ENCODE measurements around the gene SLC16A11. TPM values are rescaled to one million over a fixed set of nuclear protein-coding genes. Genes with fewer than 3 reads are reported as not detected.

SLC16A11 gene
- total and polyA plus RNA-seq, 2 donors (not counting 1 experiment from before 2014, with no cell fraction given), result 10.0 to 31.9 TPM

DNA sequence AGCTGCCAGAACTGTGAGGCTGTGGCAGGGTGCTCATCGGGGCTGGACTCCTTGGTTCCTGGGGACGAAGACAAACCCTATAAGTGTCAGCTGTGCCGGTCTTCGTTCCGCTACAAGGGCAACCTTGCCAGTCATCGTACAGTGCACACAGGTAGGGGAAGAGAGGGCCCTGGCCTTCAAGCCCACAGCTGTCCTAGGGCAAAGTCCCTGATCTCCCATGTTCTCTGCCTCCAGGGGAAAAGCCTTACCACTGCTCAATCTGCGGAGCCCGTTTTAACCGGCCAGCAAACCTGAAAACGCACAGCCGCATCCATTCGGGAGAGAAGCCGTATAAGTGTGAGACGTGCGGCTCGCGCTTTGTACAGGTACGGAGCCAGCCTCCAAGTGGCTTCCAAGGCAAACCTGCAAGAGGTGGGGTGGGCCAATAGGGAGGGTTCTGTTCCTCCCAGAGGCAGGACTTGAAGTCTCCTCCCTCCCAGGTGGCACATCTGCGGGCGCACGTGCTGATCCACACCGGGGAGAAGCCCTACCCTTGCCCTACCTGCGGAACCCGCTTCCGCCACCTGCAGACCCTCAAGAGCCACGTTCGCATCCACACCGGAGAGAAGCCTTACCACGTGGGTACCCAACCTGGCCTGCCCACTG is 17.3 kb downstream of the SLC16A11 start:
- H3K9ac ChIP-seq (ENCODE audit: low read length), result no peak overlapping the region
- Mint-ChIP-seq H3K27ac (no peak overlapping the region), H3K4me3 (no peak overlapping the region), H3K4me1 (peaks cover 42% of the 10 kb centered on the region), H3K27me3 (no peaks in the 10 kb centered on the region), H3K9me3 (ENCODE audit: insufficient read depth) (no peaks in the 10 kb centered on the region)
- ChIA-PET POLR2A (interaction anchor here (0.6 kb wide), 1 partner anchor 227 kb away, joined by 7 read pairs; no protein-coding TSS in a partner anchor), CTCF (interaction anchor here (1.8 kb wide), 1 partner anchor 19 kb away, joined by 6 read pairs; no protein-coding TSS in a partner anchor)
- H3K4me2 ChIP-seq (replicated peaks; ENCODE audit: low read depth, low read length, poor library complexity, severe bottlenecking), result no peak overlapping the region
- peaks cover 0 to 17% (median 0%) of the 10 kb centered on the region in 3 donors for H3K9me3 ChIP-seq (ENCODE audit: control extremely low read depth in 1 of 3, control insufficient read depth in 2 of 3, insufficient read depth in 1 of 3, low read length in 2 of 3)
- no peak overlapping the region for H3K27ac ChIP-seq (ENCODE audit: low read length in 2 of 2)
- no peak for ATAC-seq (ENCODE audit: low read depth)
- no peaks in the 10 kb centered on the region for H4K20me1 ChIP-seq (ENCODE audit: control insufficient read depth, insufficient read depth, low read length, poor library complexity, severe bottlenecking)
- peaks cover 31 to 35% of the 10 kb centered on the region in 2 donors for H3K4me1 ChIP-seq (ENCODE audit: control insufficient read depth in 2 of 2, insufficient read depth in 2 of 2, low read length in 2 of 2)
- H3K4me3 ChIP-seq (ENCODE audit: control extremely low read depth in 1 of 5, extremely low read depth in 1 of 5, insufficient read depth in 1 of 5, low read depth in 2 of 5, low read length in 4 of 5), result no peak overlapping the region
- no peaks in the 10 kb centered on the region for H3K36me3 ChIP-seq (replicated peaks in 1 of 2; ENCODE audit: control extremely low read depth in 1 of 2, control insufficient read depth in 1 of 2, extremely low read depth in 1 of 2, insufficient read depth in 2 of 2, low read length in 1 of 2)
- no peaks in the 10 kb centered on the region for H3K27me3 ChIP-seq (replicated peaks in 1 of 4; ENCODE audit: control extremely low read depth in 1 of 4, control insufficient read depth in 3 of 4, insufficient read depth in 4 of 4, low read length in 3 of 4)
- H2AFZ ChIP-seq (ENCODE audit: insufficient read depth, low read depth, low read length, poor library complexity, severe bottlenecking), result no peak overlapping the region
- intact Hi-C loops (cut with micrococcal nuclease), result no loop called here
- DNase-seq, result no peak
- peaks cover 5% of the 10 kb centered on the region for H3K79me2 ChIP-seq (ENCODE audit: control insufficient read depth, insufficient read depth, low read length)
- 95% methylated on average over 28 of the region's 29 CpGs for WGBS (ENCODE audit: insufficient coverage)
- TF ChIP-seq, protein P1, sequence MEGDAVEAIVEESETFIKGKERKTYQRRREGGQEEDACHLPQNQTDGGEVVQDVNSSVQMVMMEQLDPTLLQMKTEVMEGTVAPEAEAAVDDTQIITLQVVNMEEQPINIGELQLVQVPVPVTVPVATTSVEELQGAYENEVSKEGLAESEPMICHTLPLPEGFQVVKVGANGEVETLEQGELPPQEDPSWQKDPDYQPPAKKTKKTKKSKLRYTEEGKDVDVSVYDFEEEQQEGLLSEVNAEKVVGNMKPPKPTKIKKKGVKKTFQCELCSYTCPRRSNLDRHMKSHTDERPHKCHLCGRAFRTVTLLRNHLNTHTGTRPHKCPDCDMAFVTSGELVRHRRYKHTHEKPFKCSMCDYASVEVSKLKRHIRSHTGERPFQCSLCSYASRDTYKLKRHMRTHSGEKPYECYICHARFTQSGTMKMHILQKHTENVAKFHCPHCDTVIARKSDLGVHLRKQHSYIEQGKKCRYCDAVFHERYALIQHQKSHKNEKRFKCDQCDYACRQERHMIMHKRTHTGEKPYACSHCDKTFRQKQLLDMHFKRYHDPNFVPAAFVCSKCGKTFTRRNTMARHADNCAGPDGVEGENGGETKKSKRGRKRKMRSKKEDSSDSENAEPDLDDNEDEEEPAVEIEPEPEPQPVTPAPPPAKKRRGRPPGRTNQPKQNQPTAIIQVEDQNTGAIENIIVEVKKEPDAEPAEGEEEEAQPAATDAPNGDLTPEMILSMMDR (IDR thresholded peaks at IDR 0.05), result no peak
- no peak for TF ChIP-seq EZH2 (IDR thresholded peaks at IDR 0.05; ENCODE audit: borderline replicate concordance, insufficient read depth, low read depth, low read length, poor library complexity, severe bottlenecking)

DNA sequence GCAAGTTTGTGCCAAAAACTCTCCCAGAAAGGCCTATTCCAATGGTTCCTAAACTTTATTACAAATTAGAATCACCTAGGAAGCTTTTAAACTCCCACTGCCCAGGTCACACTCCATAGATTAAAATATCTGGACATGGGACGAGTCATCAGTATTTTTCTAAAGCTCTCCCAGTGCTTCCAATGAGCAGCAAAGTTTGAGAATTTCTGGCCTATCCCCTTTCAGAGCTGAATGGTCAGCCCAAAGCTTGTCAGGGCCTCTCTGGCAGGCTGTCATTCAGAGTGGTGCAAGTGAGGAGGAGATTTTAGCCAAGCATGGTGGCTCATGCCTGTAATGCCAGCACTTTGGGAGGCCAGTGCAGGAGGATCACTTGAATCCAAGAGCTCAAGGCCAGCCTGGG is 18.6 kb downstream of the SLC16A11 start:
- H3K27ac Mint-ChIP-seq, result no peak overlapping the region
- CTCF ChIA-PET, result interaction anchor here (0.5 to 7.2 kb wide), 9 partner anchors 9 to 555 kb away, joined by 3 to 66 read pairs (median 4); partner anchors contain the start of gene SLC16A13
- no peak overlapping the region for H3K4me2 ChIP-seq (replicated peaks; ENCODE audit: low read depth, low read length, poor library complexity, severe bottlenecking)
- TF ChIP-seq, protein P1 (IDR thresholded peaks at IDR 0.05), result no peak
- TF ChIP-seq EZH2 (IDR thresholded peaks at IDR 0.05; ENCODE audit: borderline replicate concordance, insufficient read depth, low read depth, low read length, poor library complexity, severe bottlenecking), result no peak
- whole genome bisulfite sequencing (ENCODE audit: insufficient coverage), result 100% methylated on average over 1 of the region's 1 CpG
- no peaks in the 10 kb centered on the region for H3K27me3 Mint-ChIP-seq
- POLR2A ChIA-PET, result interaction anchor here (0.5 to 3.0 kb wide), 3 partner anchors 9 to 31 kb away, joined by 4 to 26 read pairs (median 6); partner anchors contain the start of gene SLC16A13
- no peaks in the 10 kb centered on the region for H4K20me1 ChIP-seq (ENCODE audit: control insufficient read depth, insufficient read depth, low read length, poor library complexity, severe bottlenecking)
- H3K4me3 ChIP-seq (ENCODE audit: control extremely low read depth in 1 of 5, extremely low read depth in 1 of 5, insufficient read depth in 1 of 5, low read depth in 2 of 5, low read length in 4 of 5), result no peak overlapping the region
- H3K4me1 ChIP-seq (ENCODE audit: control insufficient read depth in 2 of 2, insufficient read depth in 2 of 2, low read length in 2 of 2), result peaks cover 31 to 36% of the 10 kb centered on the region in 2 donors
- no peak overlapping the region for H3K9ac ChIP-seq (ENCODE audit: low read length)
- DNase-seq (no peak), ATAC-seq (ENCODE audit: low read depth) (no peak)
- peaks cover 0 to 17% (median 0%) of the 10 kb centered on the region in 3 donors for H3K9me3 ChIP-seq (ENCODE audit: control extremely low read depth in 1 of 3, control insufficient read depth in 2 of 3, insufficient read depth in 1 of 3, low read length in 2 of 3)
- H3K36me3 ChIP-seq (replicated peaks in 1 of 2; ENCODE audit: control extremely low read depth in 1 of 2, control insufficient read depth in 1 of 2, extremely low read depth in 1 of 2, insufficient read depth in 2 of 2, low read length in 1 of 2), result no peaks in the 10 kb centered on the region
- H3K27me3 ChIP-seq (replicated peaks in 1 of 4; ENCODE audit: control extremely low read depth in 1 of 4, control insufficient read depth in 3 of 4, insufficient read depth in 4 of 4, low read length in 3 of 4), result no peaks in the 10 kb centered on the region
- no peak overlapping the region for H3K27ac ChIP-seq (ENCODE audit: low read length in 2 of 2)
- H3K4me1 Mint-ChIP-seq, result peaks cover 43% of the 10 kb centered on the region
- intact Hi-C loops (cut with micrococcal nuclease), result no loop called here
- no peaks in the 10 kb centered on the region for H3K79me2 ChIP-seq (ENCODE audit: control insufficient read depth, insufficient read depth, low read length)
- H3K4me3 Mint-ChIP-seq, result no peak overlapping the region
- H2AFZ ChIP-seq (ENCODE audit: insufficient read depth, low read depth, low read length, poor library complexity, severe bottlenecking), result no peak overlapping the region
- H3K9me3 Mint-ChIP-seq (ENCODE audit: insufficient read depth), result no peaks in the 10 kb centered on the region

All from B cell (primary cell).